SU-DHL-6 (cell line): Measurements from ENCODE around the gene MAML1.

Source experiments
- H2AFZ ChIP-seq: fragments of 200-600 bp; sonication (generic); 2 replicates; pipeline ENCODE4 v1.6.1; 2014; ENCODE audit warnings: low read depth, mild to moderate bottlenecking, moderate library complexity, mixed read lengths, antibody characterized with exemption, low read length; ENCODE audit not compliant: severe bottlenecking
- H3F3A ChIP-seq: fragments of 200-600 bp; shearing (Covaris generic); 2 replicates; pipeline ENCODE4 v1.6.0; 2016; ENCODE audit warnings: antibody characterized with exemption, mild to moderate bottlenecking; ENCODE audit not compliant: insufficient read depth
- H3K27ac ChIP-seq: fragments of 200-600 bp; sonication (generic); 2 replicates; pipeline ENCODE4 v1.5.1; 2016; ENCODE audit warnings: low read depth, mild to moderate bottlenecking, low read length, moderate library complexity, mixed read lengths
- H3K27me3 ChIP-seq: fragments of 200-600 bp; sonication (generic), shearing (Covaris generic); 2 replicates; pipeline ENCODE4 v1.6.0; 2014; ENCODE audit warnings: mild to moderate bottlenecking, low read length
- H3K36me3 ChIP-seq: fragments of 200-600 bp; sonication (generic); 2 replicates; pipeline ENCODE4 v1.6.1; 2014; ENCODE audit warnings: mild to moderate bottlenecking, low read length, mixed read lengths
- H3K4me2 ChIP-seq: fragments of 300-600, 200-600 bp; shearing (Covaris generic), sonication (generic); 2 replicates; pipeline ENCODE4 v1.6.0; 2014; ENCODE audit warnings: low read length, low read depth, mild to moderate bottlenecking; ENCODE audit not compliant: poor library complexity, severe bottlenecking
- H3K4me3 ChIP-seq: fragments of 200-600 bp; sonication (generic); 2 replicates; pipeline ENCODE4 v1.5.1; 2014; ENCODE audit warnings: antibody characterized with exemption, low read length, mild to moderate bottlenecking, mixed read lengths; ENCODE audit not compliant: insufficient read depth, poor library complexity, severe bottlenecking
- H3K79me2 ChIP-seq: fragments of 200-600 bp; sonication (generic); 2 replicates; pipeline ENCODE4 v1.6.1; 2014; ENCODE audit warnings: mild to moderate bottlenecking, low read length, moderate library complexity; ENCODE audit not compliant: insufficient read depth
- H3K9ac ChIP-seq: fragments of 200-600 bp; sonication (generic); 2 replicates; pipeline ENCODE4 v1.7.0; 2014; ENCODE audit warnings: mild to moderate bottlenecking, low read length
- H3K9me2 ChIP-seq: fragments of 200-600 bp; sonication (generic); replicated peaks from 2 replicates; pipeline ENCODE4 v1.6.1; 2014; ENCODE audit warnings: low read length; ENCODE audit not compliant: insufficient read depth
- H3K9me3 ChIP-seq: fragments of 200-600 bp; sonication (generic); 2 replicates; pipeline ENCODE4 v1.6.1; 2014; ENCODE audit warnings: low read length, mixed read lengths; ENCODE audit not compliant: insufficient read depth
- H4K20me1 ChIP-seq: fragments of 200-600 bp; sonication (generic); 2 replicates; pipeline ENCODE4 v1.6.1; 2014; ENCODE audit warnings: low read depth, mild to moderate bottlenecking, antibody characterized with exemption, low read length, moderate library complexity, mixed read lengths
- EZH2phosphoT487 ChIP-seq: fragments of 200-600 bp; sonication (generic), shearing (Covaris generic); conservative IDR thresholded peaks from 2 replicates; pipeline ENCODE4 v1.6.1; 2018; ENCODE audit warnings: mild to moderate bottlenecking, antibody characterized with exemption, low read length, moderate library complexity, mixed read lengths
- TF ChIP-seq, protein P1 (sequence below): fragments of 200-600 bp; sonication (generic); IDR thresholded peaks from one replicate; pipeline ENCODE4 v1.5.1; 2017; ENCODE audit warnings: antibody characterized with exemption, mild to moderate bottlenecking, low read length, moderate library complexity; ENCODE audit not compliant: insufficient read depth, poor library complexity, severe bottlenecking

The MAML1 gene

GRCh38 chr5:179716286-179716685 lies 16.3 kb upstream of the MAML1 start:
- Histone ChIP-seq H3K4me3 (no peak overlapping the region), H3K27ac (no peak overlapping the region), H3F3A (peaks cover 4% of the 10 kb centered on the region; the same call in 1 of the 2 replicates), H4K20me1 (0 out of 2 replicates have a peak, but pooled peaks cover 10% of the 10 kb centered on the region), H3K9ac (no peak overlapping the region), H3K27me3 (no peaks in the 10 kb centered on the region), H3K36me3 (peaks cover 40% of the 10 kb centered on the region), H3K9me3 (no peaks in the 10 kb centered on the region), H3K79me2 (peaks cover 11% of the 10 kb centered on the region; the same call in 1 of the 2 replicates), H3K9me2 (no peaks in the 10 kb centered on the region), H3K4me2 (no peak overlapping the region), H2AFZ (no peak overlapping the region)
- TF ChIP-seq EZH2phosphoT487, result no peak
- TF ChIP-seq, protein P1, sequence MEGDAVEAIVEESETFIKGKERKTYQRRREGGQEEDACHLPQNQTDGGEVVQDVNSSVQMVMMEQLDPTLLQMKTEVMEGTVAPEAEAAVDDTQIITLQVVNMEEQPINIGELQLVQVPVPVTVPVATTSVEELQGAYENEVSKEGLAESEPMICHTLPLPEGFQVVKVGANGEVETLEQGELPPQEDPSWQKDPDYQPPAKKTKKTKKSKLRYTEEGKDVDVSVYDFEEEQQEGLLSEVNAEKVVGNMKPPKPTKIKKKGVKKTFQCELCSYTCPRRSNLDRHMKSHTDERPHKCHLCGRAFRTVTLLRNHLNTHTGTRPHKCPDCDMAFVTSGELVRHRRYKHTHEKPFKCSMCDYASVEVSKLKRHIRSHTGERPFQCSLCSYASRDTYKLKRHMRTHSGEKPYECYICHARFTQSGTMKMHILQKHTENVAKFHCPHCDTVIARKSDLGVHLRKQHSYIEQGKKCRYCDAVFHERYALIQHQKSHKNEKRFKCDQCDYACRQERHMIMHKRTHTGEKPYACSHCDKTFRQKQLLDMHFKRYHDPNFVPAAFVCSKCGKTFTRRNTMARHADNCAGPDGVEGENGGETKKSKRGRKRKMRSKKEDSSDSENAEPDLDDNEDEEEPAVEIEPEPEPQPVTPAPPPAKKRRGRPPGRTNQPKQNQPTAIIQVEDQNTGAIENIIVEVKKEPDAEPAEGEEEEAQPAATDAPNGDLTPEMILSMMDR, result no peak

DNA sequence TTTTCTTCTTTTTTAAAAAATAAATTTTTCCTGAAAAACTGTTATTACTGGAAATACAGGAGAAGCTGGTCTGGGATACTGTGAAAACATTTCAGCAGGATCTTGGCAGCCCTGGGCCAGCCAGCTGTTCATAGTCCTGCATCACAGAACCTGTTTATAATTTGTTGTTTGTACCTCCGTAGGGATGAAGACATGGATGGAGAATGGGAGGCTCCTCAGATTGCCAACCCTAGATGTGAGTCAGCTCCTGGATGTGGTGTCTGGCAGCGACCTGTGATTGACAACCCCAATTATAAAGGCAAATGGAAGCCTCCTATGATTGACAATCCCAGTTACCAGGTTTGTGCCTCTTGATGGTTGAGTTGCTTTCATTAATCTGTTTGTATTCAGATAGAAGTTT lies 12.4 kb upstream of the MAML1 start:
- no peak overlapping the region for H3K9ac ChIP-seq
- no peak overlapping the region for H3K27ac ChIP-seq
- TF ChIP-seq, protein P1, result no peak
- 0 out of 2 replicates have a peak, but pooled peaks cover 10% of the 10 kb centered on the region for H4K20me1 ChIP-seq
- peaks cover 10% of the 10 kb centered on the region for H3F3A ChIP-seq
- no peaks in the 10 kb centered on the region for H3K9me2 ChIP-seq
- no peak overlapping the region for H3K4me2 ChIP-seq
- H3K79me2 ChIP-seq, result 0 out of 2 replicates have a peak, but pooled peaks cover 11% of the 10 kb centered on the region
- peaks cover 73% of the 10 kb centered on the region for H3K36me3 ChIP-seq
- no peak overlapping the region for H3K4me3 ChIP-seq
- no peaks in the 10 kb centered on the region for H3K9me3 ChIP-seq
- H2AFZ ChIP-seq, result no peak overlapping the region
- no peaks in the 10 kb centered on the region for H3K27me3 ChIP-seq

- no peaks in the 10 kb centered on the region for H3K9me3 ChIP-seq
- H3K79me2 ChIP-seq, result 0 out of 2 replicates have a peak, but pooled peaks cover 7% of the 10 kb centered on the region
- no peak overlapping the region for H3K4me3 ChIP-seq
- H2AFZ ChIP-seq, result no peak overlapping the region
- TF ChIP-seq EZH2phosphoT487, result no peak
- TF ChIP-seq, protein P1, result no peak
- H3K27me3 ChIP-seq, result no peaks in the 10 kb centered on the region
- no peaks in the 10 kb centered on the region for H3K9me2 ChIP-seq
- peaks cover 74% of the 10 kb centered on the region for H3K36me3 ChIP-seq
- H3K4me2 ChIP-seq, result no peak overlapping the region
- peaks cover 4% of the 10 kb centered on the region; the same call in 1 of the 2 replicates for H4K20me1 ChIP-seq
- H3K9ac ChIP-seq, result no peak overlapping the region
- H3K27ac ChIP-seq, result no peak overlapping the region
- peaks cover 31% of the 10 kb centered on the region for H3F3A ChIP-seq
Observed at GRCh38 chr5:179724163-179724562, 8.5 kb upstream of the MAML1 start.
